Liver (tissue), 9 donors: ENCODE results near the gene EVI5. TPM values are rescaled to one million over a fixed set of nuclear protein-coding genes. Genes with fewer than 3 reads are reported as not detected.

Source experiments
- DNase-seq: peaks from one replicate; pipeline ENCODE4 v3.0.0-alpha.2; 2017; ENCODE audit warnings: low spot score
- H3K27ac ChIP-seq, 2 donors: one replicate each; pipeline ENCODE4 v1.7.0; 2013; ENCODE audit warnings: inconsistent platforms in 2 of 2, low read length in 2 of 2, control low read depth in 1 of 2, low read depth in 1 of 2, mild to moderate bottlenecking in 1 of 2
- H3K27me3 ChIP-seq, 4 donors: one replicate each; pipeline versions ENCODE4 v1.6.1 to v1.7.0; 2013; ENCODE audit warnings: low read length in 3 of 4, inconsistent platforms in 1 of 4, mild to moderate bottlenecking in 1 of 4, moderate library complexity in 1 of 4; ENCODE audit not compliant: control insufficient read depth in 4 of 4, insufficient read depth in 4 of 4
- H3K36me3 ChIP-seq, 4 donors: one replicate each; pipeline versions ENCODE4 v1.6.1 to v1.7.0; 2013; ENCODE audit warnings: low read length in 3 of 4, mild to moderate bottlenecking in 3 of 4, low read depth in 1 of 4, moderate library complexity in 1 of 4; ENCODE audit not compliant: control insufficient read depth in 4 of 4, insufficient read depth in 3 of 4
- H3K4me1 ChIP-seq, 4 donors: one replicate each; pipeline versions ENCODE4 v1.6.1 to v1.7.0; 2013; ENCODE audit warnings: low read length in 3 of 4, mild to moderate bottlenecking in 3 of 4, moderate library complexity in 1 of 4; ENCODE audit not compliant: control insufficient read depth in 4 of 4, insufficient read depth in 4 of 4
- H3K4me3 ChIP-seq, 3 donors: one replicate each; pipeline versions ENCODE4 v1.6.1 to v1.7.0; 2013; ENCODE audit warnings: low read length in 3 of 3, control low read depth in 1 of 3, low read depth in 1 of 3, mild to moderate bottlenecking in 1 of 3
- H3K9ac ChIP-seq, 2 donors: one replicate each; pipeline ENCODE4 v1.7.0; 2013; ENCODE audit warnings: low read length in 2 of 2, mild to moderate bottlenecking in 2 of 2, moderate library complexity in 2 of 2, control low read depth in 1 of 2, low read depth in 1 of 2
- H3K9me3 ChIP-seq, 4 donors: one replicate each; pipeline versions ENCODE4 v1.6.1 to v1.7.0; 2013; ENCODE audit warnings: low read length in 3 of 4; ENCODE audit not compliant: control insufficient read depth in 4 of 4
- EGR1 ChIP-seq, 2 donors: IDR thresholded peaks; 2 replicates each; pipeline ENCODE4 v1.6.1; 2016 to 2018; ENCODE audit warnings: antibody characterized with exemption in 2 of 2, low read depth in 2 of 2
- FOXA1 ChIP-seq: IDR thresholded peaks from 2 replicates; pipeline ENCODE4 v1.6.1; 2016; ENCODE audit warnings: antibody characterized with exemption
- FOXA2 ChIP-seq: IDR thresholded peaks from 2 replicates; pipeline ENCODE4 v1.6.1; 2016; ENCODE audit warnings: antibody characterized with exemption
- GABPA ChIP-seq, 2 donors: IDR thresholded peaks in 1 of 2; conservative IDR thresholded peaks in 1 of 2; 2 replicates each; pipeline ENCODE4 v1.6.1; 2016; ENCODE audit warnings: antibody characterized with exemption in 2 of 2, mild to moderate bottlenecking in 1 of 2, moderate library complexity in 1 of 2
- HNF4A ChIP-seq, 2 donors: conservative IDR thresholded peaks; 2 replicates each; pipeline ENCODE4 v1.6.1; 2016; ENCODE audit warnings: antibody characterized with exemption in 2 of 2, mild to moderate bottlenecking in 2 of 2
- HNF4G ChIP-seq: IDR thresholded peaks from 2 replicates; pipeline ENCODE4 v1.6.1; 2016; ENCODE audit warnings: antibody characterized with exemption
- JUND ChIP-seq, 2 donors: IDR thresholded peaks; 2 replicates each; pipeline ENCODE4 v1.6.1; 2016; ENCODE audit warnings: antibody characterized with exemption in 2 of 2
- NR2F2 ChIP-seq: IDR thresholded peaks from 2 replicates; pipeline ENCODE4 v1.6.1; 2016; ENCODE audit warnings: antibody characterized with exemption
- RAD21 ChIP-seq, 2 donors: IDR thresholded peaks; 2 replicates each; pipeline ENCODE4 v1.6.1; 2016; ENCODE audit warnings: antibody characterized with exemption in 2 of 2, mild to moderate bottlenecking in 2 of 2
- RXRA ChIP-seq, 2 donors: IDR thresholded peaks; 2 replicates each; pipeline ENCODE4 v1.6.1; 2017 to 2018; ENCODE audit warnings: antibody characterized with exemption in 2 of 2, mild to moderate bottlenecking in 1 of 2
- SP1 ChIP-seq: IDR thresholded peaks from 2 replicates; pipeline ENCODE4 v1.6.1; 2018; ENCODE audit warnings: antibody characterized with exemption, mild to moderate bottlenecking
- TAF1 ChIP-seq: conservative IDR thresholded peaks from 2 replicates; pipeline ENCODE4 v1.6.1; 2016; ENCODE audit warnings: antibody characterized with exemption, mild to moderate bottlenecking
- YY1 ChIP-seq: IDR thresholded peaks from 2 replicates; pipeline ENCODE4 v1.6.1; 2016; ENCODE audit warnings: antibody characterized with exemption, mild to moderate bottlenecking
- ZBTB33 ChIP-seq: IDR thresholded peaks from 2 replicates; pipeline ENCODE4 v1.6.1; 2016; ENCODE audit warnings: antibody characterized with exemption
- WGBS: extraction: QIAGEN DNeasy Blood & Tissue Kit; methylation state at CpG from one replicate; pipeline ENCODE4 v1.1.7; 2013; 5-methylcytosine and 5-hydroxymethylcytosine counted together
- polyA plus RNA-seq, 2 donors: library from polyadenylated mRNA; stranded (reverse) in 1 of 2; unstranded in 1 of 2; fragments of 200-250 nt in 1 of 2; fragments of >200 nt in 1 of 2; fragmentation: Nextera tagmentation in 1 of 2; extraction: Ambion mirVana in 1 of 2; gene quantifications; one replicate each; pipeline versions ENCODE4 v1.2.1 to v1.2.3, GENCODE V29; 2013 to 2015
- total RNA-seq, 2 donors: library from RNA; depleted of rRNA; stranded (reverse); fragments of >200 nt; gene quantifications; one replicate each; pipeline ENCODE4 v1.2.3, GENCODE V29; 2014
- TF ChIP-seq, protein P1 (sequence below): IDR thresholded peaks from 2 replicates; pipeline ENCODE4 v1.6.1; 2016; ENCODE audit warnings: antibody characterized with exemption
- TF ChIP-seq, protein P2 (sequence below): IDR thresholded peaks from 2 replicates; pipeline ENCODE4 v1.6.1; 2016; ENCODE audit warnings: antibody characterized with exemption, mild to moderate bottlenecking
- TF ChIP-seq, protein P3 (sequence below): fragments of 150-350 bp; IDR thresholded peaks from 2 replicates; pipeline ENCODE4 v1.5.1; 2017; ENCODE audit warnings: improper control_type of control experiment, low read depth, low read length; ENCODE audit not compliant: missing input control
- TF ChIP-seq, protein P4 (sequence below): IDR thresholded peaks from 2 replicates; pipeline ENCODE4 v1.6.1; 2016; ENCODE audit warnings: antibody characterized with exemption
- donor health status: healthy.
- donor health status: healthy.
- donor health status: healthy.
- donor health status: healthy.
- donor health status: healthy.

EVI5 gene
- total and polyA plus RNA-seq, 4 donors = 4.0 to 35.9 (median 19.1) TPM

DNA sequence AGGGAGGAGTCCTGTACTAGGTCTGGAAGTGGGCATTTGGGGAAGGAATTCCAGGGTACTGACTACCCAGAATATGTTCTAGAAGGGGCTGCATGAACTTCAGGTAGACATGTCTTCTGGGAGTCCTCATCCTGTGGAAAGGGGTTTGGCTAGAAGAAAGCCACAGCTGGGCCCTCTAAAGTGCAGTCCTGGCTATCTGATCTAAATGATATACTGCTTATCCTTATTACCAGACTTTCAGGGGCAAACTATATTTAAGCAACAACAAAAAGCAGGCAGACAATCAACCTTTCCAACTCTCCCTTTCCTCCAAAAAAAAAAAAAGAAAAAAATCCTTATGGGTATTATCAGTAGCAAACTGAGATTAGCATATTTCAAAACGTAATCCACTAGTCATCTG, 268.3 kb downstream of the EVI5 start:
- no peak overlapping the region for H3K27ac ChIP-seq
- no peak overlapping the region for H3K9ac ChIP-seq
- 91% methylated on average over 1 of the region's 1 CpG for WGBS
- H3K4me1 ChIP-seq = no peaks in the 10 kb centered on the region
- no peak for DNase-seq
- TF ChIP-seq, protein P1, sequence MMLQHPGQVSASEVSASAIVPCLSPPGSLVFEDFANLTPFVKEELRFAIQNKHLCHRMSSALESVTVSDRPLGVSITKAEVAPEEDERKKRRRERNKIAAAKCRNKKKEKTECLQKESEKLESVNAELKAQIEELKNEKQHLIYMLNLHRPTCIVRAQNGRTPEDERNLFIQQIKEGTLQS = no peak
- no peak for TF ChIP-seq FOXA1
- no peak for TF ChIP-seq JUND (IDR thresholded peaks at IDR 0.05)
- TF ChIP-seq, protein P2, sequence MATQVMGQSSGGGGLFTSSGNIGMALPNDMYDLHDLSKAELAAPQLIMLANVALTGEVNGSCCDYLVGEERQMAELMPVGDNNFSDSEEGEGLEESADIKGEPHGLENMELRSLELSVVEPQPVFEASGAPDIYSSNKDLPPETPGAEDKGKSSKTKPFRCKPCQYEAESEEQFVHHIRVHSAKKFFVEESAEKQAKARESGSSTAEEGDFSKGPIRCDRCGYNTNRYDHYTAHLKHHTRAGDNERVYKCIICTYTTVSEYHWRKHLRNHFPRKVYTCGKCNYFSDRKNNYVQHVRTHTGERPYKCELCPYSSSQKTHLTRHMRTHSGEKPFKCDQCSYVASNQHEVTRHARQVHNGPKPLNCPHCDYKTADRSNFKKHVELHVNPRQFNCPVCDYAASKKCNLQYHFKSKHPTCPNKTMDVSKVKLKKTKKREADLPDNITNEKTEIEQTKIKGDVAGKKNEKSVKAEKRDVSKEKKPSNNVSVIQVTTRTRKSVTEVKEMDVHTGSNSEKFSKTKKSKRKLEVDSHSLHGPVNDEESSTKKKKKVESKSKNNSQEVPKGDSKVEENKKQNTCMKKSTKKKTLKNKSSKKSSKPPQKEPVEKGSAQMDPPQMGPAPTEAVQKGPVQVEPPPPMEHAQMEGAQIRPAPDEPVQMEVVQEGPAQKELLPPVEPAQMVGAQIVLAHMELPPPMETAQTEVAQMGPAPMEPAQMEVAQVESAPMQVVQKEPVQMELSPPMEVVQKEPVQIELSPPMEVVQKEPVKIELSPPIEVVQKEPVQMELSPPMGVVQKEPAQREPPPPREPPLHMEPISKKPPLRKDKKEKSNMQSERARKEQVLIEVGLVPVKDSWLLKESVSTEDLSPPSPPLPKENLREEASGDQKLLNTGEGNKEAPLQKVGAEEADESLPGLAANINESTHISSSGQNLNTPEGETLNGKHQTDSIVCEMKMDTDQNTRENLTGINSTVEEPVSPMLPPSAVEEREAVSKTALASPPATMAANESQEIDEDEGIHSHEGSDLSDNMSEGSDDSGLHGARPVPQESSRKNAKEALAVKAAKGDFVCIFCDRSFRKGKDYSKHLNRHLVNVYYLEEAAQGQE = no peak
- TF ChIP-seq, protein P3, sequence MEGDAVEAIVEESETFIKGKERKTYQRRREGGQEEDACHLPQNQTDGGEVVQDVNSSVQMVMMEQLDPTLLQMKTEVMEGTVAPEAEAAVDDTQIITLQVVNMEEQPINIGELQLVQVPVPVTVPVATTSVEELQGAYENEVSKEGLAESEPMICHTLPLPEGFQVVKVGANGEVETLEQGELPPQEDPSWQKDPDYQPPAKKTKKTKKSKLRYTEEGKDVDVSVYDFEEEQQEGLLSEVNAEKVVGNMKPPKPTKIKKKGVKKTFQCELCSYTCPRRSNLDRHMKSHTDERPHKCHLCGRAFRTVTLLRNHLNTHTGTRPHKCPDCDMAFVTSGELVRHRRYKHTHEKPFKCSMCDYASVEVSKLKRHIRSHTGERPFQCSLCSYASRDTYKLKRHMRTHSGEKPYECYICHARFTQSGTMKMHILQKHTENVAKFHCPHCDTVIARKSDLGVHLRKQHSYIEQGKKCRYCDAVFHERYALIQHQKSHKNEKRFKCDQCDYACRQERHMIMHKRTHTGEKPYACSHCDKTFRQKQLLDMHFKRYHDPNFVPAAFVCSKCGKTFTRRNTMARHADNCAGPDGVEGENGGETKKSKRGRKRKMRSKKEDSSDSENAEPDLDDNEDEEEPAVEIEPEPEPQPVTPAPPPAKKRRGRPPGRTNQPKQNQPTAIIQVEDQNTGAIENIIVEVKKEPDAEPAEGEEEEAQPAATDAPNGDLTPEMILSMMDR = no peak
- TF ChIP-seq RAD21 (IDR thresholded peaks at IDR 0.05) = no peak
- TF ChIP-seq EGR1 (IDR thresholded peaks at IDR 0.05; ENCODE audit: low read depth in 2 of 2) = no peak
- TF ChIP-seq, protein P4, sequence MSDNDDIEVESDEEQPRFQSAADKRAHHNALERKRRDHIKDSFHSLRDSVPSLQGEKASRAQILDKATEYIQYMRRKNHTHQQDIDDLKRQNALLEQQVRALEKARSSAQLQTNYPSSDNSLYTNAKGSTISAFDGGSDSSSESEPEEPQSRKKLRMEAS = no peak
- no peak for TF ChIP-seq NR2F2
- TF ChIP-seq TAF1 = no peak
- no peak for TF ChIP-seq RXRA (IDR thresholded peaks at IDR 0.05)
- no peak for TF ChIP-seq FOXA2
- TF ChIP-seq HNF4G = no peak
- no peak for TF ChIP-seq ZBTB33
- no peak for TF ChIP-seq YY1
- H3K4me3 ChIP-seq = no peak overlapping the region
- H3K36me3 ChIP-seq = peaks cover 2 to 6% (median 5%) of the 10 kb centered on the region in 4 donors
- no peaks in the 10 kb centered on the region for H3K27me3 ChIP-seq
- H3K9me3 ChIP-seq = no peaks in the 10 kb centered on the region

- TF ChIP-seq RXRA (IDR thresholded peaks at IDR 0.05) (no peak), EGR1 (IDR thresholded peaks at IDR 0.05; ENCODE audit: low read depth in 2 of 2) (no peak), NR2F2 (no peak), GABPA (IDR thresholded peaks at IDR 0.05 in 1 of 2, conservative IDR thresholded peaks at IDR 0.05 in 1 of 2) (no peak), FOXA2 (no peak), HNF4A (conservative IDR thresholded peaks at IDR 0.05) (no peak), YY1 (no peak), RAD21 (IDR thresholded peaks at IDR 0.05) (no peak), JUND (IDR thresholded peaks at IDR 0.05) (no peak), HNF4G (no peak), SP1 (no peak)
- TF ChIP-seq, protein P4 = no peak
- Histone ChIP-seq H3K9me3 (no peaks in the 10 kb centered on the region), H3K9ac (no peak overlapping the region), H3K4me3 (no peak overlapping the region), H3K27me3 (no peaks in the 10 kb centered on the region), H3K27ac (no peak overlapping the region), H3K4me1 (no peaks in the 10 kb centered on the region), H3K36me3 (peaks cover 2 to 6% (median 5%) of the 10 kb centered on the region in 4 donors)
- WGBS = 91% methylated on average over 3 of the region's 3 CpGs
- DNase-seq = no peak
Observed at GRCh38 chr1:92515796-92516201, 269.1 kb downstream of the EVI5 start.
